GM19239 (cell line): ENCODE data around the gene DAPK1.
A peak's percentile ranks its signal among the peaks of the same experiment; 100 is the strongest.
"Not testable (repeated sequence)": the region's sequence is repeated elsewhere in the genome, so short reads cannot be mapped to it uniquely, and the experiment has no call there.

Experiments
- DNase-seq: peaks from one replicate; pipeline ENCODE4 v3.0.0; 2011; ENCODE audit warnings: low spot score; ENCODE audit not compliant: insufficient read length
- FAIRE-seq: peaks from 2 replicates; lab custom pipeline; 2011; peaks lifted over from hg19 to GRCh38; lab: Jason Lieb, UNC

DAPK1 gene

DNA sequence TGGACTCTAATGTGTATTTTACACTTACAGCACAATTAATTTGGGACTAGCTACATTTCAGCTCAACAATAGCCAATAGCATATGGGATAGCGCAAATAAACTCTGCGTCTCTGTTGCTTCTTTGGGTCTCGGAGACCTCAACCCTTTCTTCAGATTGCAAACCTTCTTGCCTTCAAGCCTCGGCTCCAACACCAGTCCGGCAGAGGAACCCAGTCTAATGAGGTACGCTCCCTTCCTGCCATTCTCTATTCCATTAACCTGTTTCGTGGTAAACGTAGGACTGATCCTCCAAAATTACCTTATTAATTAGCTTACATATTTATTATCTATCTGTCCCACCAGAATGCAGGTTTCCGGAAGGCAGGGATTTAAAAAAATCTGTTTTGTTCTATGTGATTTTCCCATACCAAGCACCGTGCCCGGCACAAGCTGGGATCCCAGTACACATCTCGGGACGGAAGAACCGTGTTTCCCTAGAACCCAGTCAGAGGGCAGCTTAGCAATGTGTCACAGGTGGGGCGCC lies 525 bp upstream of the DAPK1 start:
- no peak for DNase-seq

DNA sequence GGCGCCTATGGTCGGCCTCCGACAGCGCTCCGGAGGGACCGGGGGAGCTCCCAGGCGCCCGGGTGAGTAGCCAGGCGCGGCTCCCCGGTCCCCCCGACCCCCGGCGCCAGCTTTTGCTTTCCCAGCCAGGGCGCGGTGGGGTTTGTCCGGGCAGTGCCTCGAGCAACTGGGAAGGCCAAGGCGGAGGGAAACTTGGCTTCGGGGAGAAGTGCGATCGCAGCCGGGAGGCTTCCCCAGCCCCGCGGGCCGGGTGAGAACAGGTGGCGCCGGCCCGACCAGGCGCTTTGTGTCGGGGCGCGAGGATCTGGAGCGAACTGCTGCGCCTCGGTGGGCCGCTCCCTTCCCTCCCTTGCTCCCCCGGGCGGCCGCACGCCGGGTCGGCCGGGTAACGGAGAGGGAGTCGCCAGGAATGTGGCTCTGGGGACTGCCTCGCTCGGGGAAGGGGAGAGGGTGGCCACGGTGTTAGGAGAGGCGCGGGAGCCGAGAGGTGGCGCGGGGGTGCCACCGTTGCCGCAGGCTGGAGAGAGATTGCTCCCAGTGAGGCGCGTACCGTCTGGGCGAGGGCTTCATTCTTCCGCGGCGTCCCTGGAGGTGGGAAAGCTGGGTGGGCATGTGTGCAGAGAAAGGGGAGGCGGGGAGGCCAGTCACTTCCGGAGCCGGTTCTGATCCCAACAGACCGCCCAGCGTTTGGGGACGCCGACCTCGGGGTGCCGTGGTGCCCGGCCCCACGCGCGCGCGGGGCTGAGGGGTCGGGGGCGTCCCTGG lies 561 bp downstream of the DAPK1 start:
- no peak for FAIRE-seq
- DNase-seq: no peak

More for the DNA sequence above, 525 bp upstream of the DAPK1 start:
- peak; percentile 26 for FAIRE-seq

DNA sequence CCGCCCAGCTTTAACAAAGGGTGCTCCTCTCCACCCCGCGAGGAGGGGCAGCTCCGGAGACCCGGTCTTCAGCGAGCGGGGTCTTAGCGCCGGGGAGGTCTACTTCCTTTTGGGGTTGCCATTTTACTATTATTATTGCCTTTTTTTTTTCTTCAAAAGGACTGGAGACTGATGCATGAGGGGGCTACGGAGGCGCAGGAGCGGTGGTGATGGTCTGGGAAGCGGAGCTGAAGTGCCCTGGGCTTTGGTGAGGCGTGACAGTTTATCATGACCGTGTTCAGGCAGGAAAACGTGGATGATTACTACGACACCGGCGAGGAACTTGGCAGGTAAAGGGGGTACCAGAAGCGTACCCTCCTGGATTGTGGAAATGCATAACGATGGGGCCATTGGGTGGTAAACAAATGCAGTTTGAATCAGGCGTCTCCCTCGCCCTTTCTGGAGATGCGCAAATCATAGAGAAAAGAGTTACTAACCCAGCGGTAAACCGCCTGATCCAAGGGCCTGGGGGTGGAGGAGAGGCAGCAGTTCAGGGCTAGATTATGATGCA lies 1.2 kb downstream of the DAPK1 start:
- no peak for DNase-seq
- no peak for FAIRE-seq

DNA sequence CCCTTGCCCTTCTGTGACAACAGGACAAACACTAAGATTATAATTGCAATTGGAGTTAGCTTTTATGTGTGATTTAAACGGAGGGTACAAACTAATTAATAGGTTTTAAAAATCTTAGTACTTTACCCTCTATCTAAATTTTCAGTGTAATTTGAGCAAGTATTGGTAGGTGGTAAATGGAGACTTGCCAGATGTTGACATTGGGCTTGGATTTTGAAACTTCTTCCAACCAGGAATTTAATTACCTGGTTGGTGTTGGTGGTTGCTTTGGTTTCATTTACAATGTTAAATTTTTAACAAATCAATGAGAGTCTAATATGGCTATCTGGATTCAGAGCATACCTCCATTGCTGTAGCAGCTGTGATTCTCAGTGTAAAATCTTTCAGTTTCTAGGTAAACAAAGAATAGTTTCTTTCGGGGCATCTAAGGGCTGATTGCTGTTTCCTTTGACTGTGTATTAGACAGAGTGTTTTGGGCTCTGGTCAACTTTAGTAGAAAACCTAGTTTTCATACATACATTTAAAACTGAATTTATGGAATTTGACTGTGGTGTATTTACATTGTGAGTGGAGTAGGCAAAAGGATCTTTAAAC lies 1.9 kb downstream of the DAPK1 start:
- FAIRE-seq (peak; percentile 90), DNase-seq (peak; percentile 32)

DNA sequence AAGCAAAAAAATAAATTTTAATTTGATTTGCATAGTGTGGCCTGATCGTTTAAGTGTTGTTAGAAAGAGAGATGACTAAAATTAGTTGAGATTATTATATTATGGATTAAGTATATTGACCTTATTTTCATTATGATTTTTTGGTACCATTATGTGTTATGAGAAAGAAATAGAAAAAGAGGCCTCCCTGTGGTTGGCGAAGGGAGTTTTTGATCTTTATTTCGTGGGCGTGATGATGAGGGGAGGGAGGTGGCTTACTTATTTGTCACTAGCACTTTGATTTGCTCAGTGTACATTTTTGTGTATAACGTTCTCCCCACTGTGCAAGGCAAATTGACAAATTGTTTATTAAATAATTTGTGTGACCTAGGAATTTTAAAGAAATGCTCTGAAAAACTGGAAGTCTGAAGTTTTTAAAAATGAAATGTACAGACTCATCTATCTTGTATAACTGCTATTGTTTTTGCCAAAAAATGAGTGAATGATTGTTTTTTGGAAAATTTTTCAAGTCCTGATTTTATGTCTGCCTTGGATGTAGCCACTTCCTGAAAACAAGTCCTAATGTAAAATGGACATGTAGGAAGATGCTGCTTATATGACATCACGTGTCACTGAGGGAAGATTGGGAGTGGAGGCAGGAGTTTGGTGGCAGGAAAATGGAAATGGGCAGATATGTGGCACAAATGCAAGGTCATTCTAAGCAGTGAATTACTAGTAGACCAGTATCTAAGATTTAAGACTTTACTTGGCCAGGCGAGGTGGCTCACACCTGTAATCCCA lies 3.0 kb downstream of the DAPK1 start:
- no peak for FAIRE-seq
- DNase-seq: no peak

DNA sequence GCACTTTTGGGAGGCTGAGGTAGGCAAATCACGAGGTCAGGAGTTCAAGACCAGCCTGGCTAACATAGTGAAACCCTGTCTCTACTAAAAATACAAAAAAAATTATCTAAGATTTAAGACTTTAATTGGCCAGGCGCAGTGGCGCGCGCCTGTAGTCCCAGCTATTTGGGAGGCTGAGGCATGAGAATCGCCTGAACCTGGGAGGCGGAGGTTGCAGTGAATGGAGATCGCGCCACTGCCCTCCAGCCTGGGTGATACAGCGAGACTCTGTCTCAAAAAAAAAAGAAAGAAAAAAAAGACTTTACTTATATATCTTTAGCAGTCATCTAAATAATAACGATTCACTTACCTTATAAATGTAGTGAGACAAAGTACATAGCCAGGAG lies 3.6 kb downstream of the DAPK1 start:
- not testable (repeated sequence) for FAIRE-seq, DNase-seq

DNA sequence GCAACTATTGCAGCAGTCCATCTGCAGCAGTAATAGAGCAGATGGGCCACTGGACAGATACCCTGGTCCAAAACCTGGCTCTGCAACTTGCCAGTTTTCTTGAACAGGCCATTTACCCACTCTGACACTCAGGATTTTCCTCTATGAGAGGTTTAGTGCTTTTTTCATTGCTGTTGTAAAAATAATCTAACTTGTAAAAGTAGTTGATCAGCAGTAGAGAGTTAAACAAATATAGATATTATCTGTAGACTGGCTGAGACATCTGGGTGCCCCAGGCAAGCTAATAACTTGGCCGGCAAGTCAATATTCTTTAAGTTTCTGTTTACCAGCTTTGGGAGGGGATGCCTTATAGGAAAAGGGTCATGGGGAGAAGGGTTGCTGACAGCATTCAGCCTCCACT lies 4.1 kb downstream of the DAPK1 start:
- DNase-seq: no peak
- FAIRE-seq: peak; percentile 31

DNA sequence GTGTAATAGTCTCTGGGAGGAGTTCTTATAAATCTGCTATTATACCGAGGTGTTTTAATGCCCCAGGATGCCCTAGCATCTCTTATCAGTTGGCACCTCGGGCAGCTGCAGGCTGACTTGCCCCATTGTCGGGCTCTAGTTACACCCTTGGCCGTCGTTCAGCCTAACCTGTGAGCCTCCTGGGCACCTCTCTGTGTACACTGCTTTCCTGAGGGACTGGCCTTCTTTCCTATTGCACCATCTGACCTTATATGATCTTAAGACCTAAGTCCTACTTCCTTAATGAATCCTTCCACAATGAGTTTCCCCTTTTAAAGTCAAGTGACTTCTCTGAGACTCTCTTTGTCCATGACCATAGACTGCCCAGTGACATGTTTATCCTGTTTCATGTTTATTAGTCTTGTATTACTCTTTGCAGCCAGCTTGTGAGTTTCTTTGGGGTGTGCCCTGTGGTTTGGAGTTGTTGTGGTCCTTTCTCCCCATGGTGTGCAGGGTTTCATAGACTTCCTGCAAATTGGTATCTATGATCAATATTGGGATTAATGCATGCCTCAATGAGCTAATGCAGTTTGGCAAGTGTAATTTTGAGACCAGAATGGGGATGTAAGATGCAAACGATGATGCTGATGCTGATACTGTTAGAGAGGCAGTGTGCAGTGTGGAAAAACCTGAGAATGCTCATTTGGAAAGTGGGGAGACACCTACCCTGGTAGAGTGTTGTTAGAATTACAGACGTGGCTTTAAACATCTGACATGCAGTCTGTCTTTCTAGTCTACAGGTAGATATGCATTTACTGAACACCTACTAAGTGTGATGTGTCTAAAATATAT lies 4.9 kb downstream of the DAPK1 start:
- FAIRE-seq: peak; percentile 33
- no peak for DNase-seq

DNA sequence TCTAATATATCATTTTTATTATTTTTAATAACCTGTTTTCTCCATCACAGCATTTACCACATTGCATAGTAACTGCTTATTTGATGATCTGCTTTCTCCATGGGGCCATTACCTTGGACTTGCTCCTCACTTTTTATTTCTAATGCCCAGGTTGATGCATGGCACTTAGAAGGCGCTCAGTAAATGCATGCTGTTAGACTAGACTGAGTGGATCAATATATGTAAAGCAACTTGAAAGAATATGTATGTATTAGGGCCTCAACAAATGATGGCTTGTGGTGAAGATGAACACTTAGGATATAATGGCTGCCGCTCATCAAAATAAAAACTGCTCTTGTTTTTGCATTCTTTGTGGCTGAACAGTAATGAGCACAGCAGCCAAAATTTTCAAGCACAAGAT lies 5.8 kb downstream of the DAPK1 start:
- FAIRE-seq (no peak), DNase-seq (no peak)

DNA sequence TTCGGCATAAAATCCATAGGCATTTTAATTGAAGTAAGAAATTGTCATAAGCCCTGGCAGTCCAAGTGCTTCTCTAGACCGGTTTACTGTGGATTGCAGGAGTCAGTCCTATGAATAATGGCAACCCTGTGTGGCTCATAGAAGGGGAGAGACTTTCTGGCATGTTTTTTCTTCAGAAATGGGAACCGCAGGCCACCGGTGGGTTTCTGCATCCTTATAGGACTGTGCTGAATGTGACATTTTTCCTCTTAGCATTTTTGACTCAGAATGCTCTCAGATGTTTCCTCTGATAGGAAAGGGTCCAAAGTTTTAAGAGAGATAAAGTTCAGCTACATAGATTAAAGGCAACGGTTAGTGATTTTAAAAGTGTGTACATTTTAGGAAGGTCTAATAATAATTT lies 6.3 kb downstream of the DAPK1 start:
- DNase-seq: no peak
- no peak for FAIRE-seq

DNA sequence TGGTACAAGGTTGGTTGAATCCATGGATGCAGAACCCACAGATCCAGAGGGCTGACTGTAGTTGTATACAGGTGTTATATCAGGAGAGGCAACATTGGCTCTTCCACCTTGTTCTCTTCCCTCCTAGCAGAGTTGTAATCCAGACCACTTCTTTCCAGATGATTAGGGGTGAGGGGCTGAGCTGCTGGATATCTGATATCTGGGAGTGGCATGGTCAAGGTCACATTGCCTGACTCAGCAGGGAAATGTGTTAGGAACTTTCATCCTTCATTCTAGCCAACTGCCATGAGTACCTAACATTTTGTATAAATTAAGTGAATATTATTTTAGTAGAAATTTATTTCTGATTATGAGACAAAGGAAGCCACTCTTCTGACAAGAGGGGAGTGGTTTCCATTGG lies 7.3 kb downstream of the DAPK1 start:
- DNase-seq: no peak
- no peak for FAIRE-seq

DNA sequence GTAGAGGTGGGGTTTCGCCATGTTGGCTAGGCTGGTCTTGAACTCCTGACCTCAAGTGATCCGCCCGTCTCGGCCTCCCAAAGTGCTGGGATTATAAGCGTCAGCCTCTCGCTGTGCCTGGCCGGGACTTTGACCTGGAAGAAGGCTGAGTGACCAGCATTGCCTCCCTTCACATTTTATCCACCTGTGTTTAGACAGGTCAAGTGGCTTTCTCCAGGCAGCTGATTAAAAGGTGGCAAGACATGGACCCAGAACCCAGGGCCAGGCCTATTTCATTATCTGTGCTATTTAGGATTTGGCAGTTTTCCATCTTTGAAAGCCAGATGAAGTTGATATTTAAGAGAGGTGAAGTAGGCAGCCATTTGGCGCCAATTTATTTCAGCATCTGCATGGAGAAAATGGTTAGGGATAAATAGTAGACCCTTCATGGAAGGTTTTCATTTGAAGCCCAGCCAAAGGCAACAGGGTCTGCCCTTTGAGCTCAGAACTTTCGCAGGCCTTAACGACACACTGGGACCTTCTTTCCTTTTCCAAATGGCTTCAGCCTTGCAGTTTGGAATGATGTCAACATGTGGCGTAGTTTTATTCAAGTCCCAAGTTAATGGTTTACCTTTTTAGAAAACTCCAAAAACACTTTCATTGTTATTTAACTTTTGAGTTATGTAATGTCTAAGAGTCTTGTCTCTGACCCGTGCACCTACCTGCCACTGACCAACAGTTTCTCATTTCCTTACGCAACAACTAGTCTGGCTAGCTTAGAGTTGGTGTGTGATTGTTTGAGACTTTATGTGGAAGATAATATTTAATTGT lies 8.4 kb downstream of the DAPK1 start:
- no peak for DNase-seq
- no peak for FAIRE-seq

DNA sequence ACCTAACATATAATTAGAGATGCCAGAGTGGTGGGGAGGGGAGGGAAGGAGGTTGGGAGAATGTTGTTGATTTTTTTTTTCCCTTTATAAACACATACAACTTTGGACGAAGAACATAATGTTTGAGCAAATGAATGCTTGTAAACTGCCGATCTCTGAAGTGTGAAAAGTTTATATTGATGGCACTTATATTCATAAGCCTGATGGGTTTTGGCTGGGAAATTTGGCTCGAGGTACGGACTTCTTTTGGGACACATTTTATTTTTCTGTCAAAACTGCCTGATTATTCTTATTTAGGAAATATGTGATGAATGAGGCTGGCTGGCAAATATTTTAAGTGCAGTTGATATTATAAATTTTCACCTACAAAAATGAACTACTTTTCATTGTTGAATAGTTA lies 9.9 kb downstream of the DAPK1 start:
- FAIRE-seq (no peak), DNase-seq (no peak)

DNA sequence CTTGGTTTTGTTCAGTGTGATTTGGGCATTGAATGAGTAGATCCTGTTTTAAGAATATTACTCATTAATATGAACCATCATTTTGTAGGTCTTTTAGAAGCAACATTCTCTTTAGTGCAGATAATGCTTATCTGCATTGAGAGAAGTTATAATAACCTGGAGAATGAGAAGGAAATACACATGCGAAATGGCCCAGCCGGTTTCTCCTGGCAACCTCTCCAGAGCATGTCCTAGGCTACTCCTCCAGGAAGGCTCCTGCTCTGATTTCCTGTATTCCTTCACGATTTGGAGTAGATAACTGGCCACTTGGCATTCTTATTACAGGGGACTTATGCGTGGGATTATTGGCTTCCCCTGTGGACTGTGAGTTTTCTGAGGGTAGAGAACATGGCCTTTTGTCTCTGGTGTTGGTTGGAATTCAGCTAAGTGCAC lies 12.6 kb downstream of the DAPK1 start:
- no peak for DNase-seq
- no peak for FAIRE-seq

DNA sequence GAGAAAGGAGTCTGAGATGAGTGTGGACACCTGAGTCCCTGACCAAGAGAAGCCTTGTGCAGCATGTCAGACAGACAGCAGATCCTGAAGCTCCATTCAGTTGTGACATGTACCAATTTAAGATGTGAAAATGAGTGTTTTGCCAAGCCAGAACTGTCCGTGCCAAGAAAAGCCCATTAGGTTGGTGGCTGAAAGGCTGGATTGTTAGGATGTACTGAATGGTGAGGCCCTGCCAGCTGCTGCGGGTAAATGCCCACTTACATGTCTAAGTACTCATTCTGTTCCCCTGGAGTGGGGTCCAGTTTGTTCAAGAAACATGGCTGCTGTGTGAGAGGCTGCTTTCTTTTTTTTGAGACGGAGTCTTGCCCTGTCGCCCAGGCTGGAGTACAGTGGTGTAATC lies 14.6 kb downstream of the DAPK1 start:
- DNase-seq (no peak), FAIRE-seq (no peak)

DNA sequence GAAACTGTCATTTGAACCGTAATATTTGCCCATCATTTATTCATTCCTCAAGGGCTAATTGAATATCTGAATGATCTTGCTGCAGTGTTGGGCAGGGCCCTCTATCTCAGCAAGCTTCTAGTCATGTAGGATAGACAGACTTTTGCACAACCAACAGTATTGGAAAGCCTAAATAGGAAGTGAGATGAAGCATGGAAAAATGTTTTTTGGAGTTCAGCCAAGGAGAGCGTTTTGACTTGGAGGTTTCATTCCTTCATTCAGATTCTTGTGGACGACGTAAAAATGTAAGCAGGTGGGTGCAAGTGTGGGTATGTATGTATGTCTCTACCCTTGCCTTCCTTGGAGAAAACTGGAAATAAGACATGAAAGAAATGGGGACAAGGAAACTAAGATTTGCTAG lies 15.5 kb downstream of the DAPK1 start:
- FAIRE-seq (no peak), DNase-seq (no peak)

DNA sequence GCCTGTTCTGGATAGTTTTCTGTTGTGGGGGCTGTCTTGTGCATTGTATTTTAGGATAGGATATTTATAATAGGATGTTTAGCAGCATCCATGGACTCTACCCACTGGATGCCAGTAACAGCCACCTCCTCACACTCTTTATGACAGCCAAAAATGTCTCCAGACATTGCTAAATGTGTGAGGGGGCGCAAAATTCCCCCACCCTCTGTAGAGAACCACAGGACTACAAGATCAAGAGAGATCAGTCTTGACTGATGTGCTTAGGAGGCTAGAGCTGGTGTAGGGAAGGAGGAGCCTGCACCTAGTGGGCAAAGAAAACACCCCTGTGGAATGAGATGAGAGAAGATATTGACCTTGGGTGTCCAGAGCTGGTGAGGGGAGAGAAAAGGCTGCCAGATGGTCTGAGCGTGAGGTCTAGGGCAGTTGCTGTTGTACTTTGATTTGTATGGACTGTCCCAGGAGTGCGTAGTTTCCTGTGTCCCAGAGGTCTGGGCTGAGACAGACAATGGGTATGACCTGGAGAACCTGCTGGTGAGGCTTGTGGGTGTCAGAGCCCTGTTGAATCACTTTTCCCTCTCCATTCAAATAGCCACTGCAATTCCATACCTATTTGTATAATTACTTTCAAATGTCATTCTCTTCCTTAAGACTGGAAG lies 16.3 kb downstream of the DAPK1 start:
- DNase-seq (no peak), FAIRE-seq (no peak)

DNA sequence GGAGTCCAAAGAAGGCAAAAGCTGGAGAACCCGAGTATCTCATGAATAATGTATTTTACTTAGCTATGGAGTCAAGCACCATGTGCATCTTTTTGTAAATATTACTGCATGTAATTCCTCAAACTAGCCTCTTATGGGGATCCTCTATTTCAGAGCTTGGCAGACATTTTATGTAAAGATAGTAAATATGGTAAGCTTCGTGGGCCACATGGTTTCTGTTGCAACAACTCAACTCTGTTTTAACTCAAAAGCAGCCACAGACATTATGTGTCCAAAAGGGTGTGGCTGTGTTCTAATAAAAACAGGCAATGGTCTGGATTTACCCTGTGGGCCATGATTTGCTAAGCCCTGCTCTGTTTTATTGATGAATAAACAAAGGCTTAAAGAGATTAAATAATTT lies 17.3 kb downstream of the DAPK1 start:
- no peak for DNase-seq
- no peak for FAIRE-seq
